ENCODE data around the gene CYP39A1. TPM values are rescaled to one million over a fixed set of nuclear protein-coding genes. Genes with fewer than 3 reads are reported as not detected.

The CYP39A1 gene
- total RNA-seq, 4 donors from 2014 or later, result 1.6 to 10.2 (median 2.3) TPM; not detected in 1

DNA sequence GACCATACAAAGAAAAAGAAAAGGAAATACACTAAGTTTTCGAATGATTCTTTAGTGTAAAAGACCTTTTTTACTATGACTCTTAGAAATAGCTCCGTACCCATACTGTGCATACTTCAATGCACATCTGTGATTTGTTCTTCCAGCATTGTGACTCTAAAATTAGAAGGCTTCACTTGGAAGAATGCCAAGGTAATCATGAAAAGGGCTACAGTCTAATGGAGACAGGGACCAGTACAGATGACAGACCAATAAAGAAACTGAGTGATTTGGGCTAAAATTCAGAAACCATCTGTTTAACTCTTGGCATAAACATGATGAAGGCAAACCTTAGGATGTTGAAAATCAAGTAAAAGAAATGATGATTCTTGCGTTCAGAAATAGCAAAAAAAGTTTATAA, 46.3 kb downstream of the CYP39A1 start:
- H3K27me3 ChIP-seq, result no peaks in the 10 kb centered on the region
- intact Hi-C loops (cut with DNase I; ENCODE audit: low total_unique reads) (no loop called here), in situ Hi-C loops (cut with MboI; ENCODE audit: low pct_ligation_motif_present in 1 of 4, low pct_unique_long_range_greater_than_20kb in 1 of 4, low sequenced_read_pairs in 3 of 4) (loop anchor here in 1 of 4 donors (25.0 kb wide), 1 partner anchor 369 kb away; no protein-coding TSS in a partner anchor)
- no peaks in the 10 kb centered on the region for H3K4me1 ChIP-seq
- DNase-seq, result no peak
- no peaks in the 10 kb centered on the region for H3K36me3 ChIP-seq
- no peak overlapping the region for H3K4me3 ChIP-seq
- no peak for TF ChIP-seq POLR2A (IDR thresholded peaks at IDR 0.05)
- TF ChIP-seq CTCF (IDR thresholded peaks at IDR 0.05), result no peak
- no peak for TF ChIP-seq EP300 (IDR thresholded peaks at IDR 0.05; ENCODE audit: low read depth)
- no peak for TF ChIP-seq POLR2AphosphoS5 (IDR thresholded peaks at IDR 0.05)
- WGBS, 2 donors (ENCODE audit: low coverage in 1 of 2), result 67 to 71% methylated on average over 3 of the region's 3 CpGs
- H3K27ac ChIP-seq, result no peak overlapping the region
- H3K9me3 ChIP-seq, result no peaks in the 10 kb centered on the region

GRCh38 chr6:46605091-46605797, 47.4 kb downstream of the CYP39A1 start:
- Histone ChIP-seq H3K27ac (no peak overlapping the region), H3K9me3 (no peaks in the 10 kb centered on the region), H3K36me3 (no peaks in the 10 kb centered on the region), H3K4me3 (no peak overlapping the region), H3K27me3 (no peaks in the 10 kb centered on the region), H3K4me1 (no peaks in the 10 kb centered on the region)
- WGBS, 2 donors (ENCODE audit: low coverage in 1 of 2), result 72 to 91% methylated on average over 3 of the region's 3 CpGs
- DNase-seq, result no peak
- intact Hi-C loops (cut with DNase I; ENCODE audit: low total_unique reads), result no loop called here
- TF ChIP-seq EP300 (IDR thresholded peaks at IDR 0.05; ENCODE audit: low read depth) (no peak), CTCF (IDR thresholded peaks at IDR 0.05) (no peak), POLR2A (IDR thresholded peaks at IDR 0.05) (no peak), POLR2AphosphoS5 (IDR thresholded peaks at IDR 0.05) (no peak)
- in situ Hi-C loops (cut with MboI; ENCODE audit: low pct_ligation_motif_present in 1 of 4, low pct_unique_long_range_greater_than_20kb in 1 of 4, low sequenced_read_pairs in 3 of 4), result loop anchor here in 1 of 4 donors (25.0 kb wide), 1 partner anchor 368 kb away; no protein-coding TSS in a partner anchor

GRCh38 chr6:46598215-46598614, 54.4 kb downstream of the CYP39A1 start:
- Histone ChIP-seq H3K36me3 (no peaks in the 10 kb centered on the region), H3K4me3 (no peak overlapping the region), H3K27ac (no peak overlapping the region), H3K27me3 (no peaks in the 10 kb centered on the region), H3K4me1 (no peaks in the 10 kb centered on the region), H3K9me3 (peaks cover 0 to 4% of the 10 kb centered on the region in 2 donors)
- intact Hi-C loops (cut with DNase I; ENCODE audit: low total_unique reads) (no loop called here), in situ Hi-C loops (cut with MboI; ENCODE audit: low pct_ligation_motif_present in 1 of 4, low pct_unique_long_range_greater_than_20kb in 1 of 4, low sequenced_read_pairs in 3 of 4) (no loop called here)
- no peak for DNase-seq
- TF ChIP-seq CTCF (IDR thresholded peaks at IDR 0.05) (no peak), POLR2A (IDR thresholded peaks at IDR 0.05) (no peak)
- 87% methylated on average over 3 of the region's 3 CpGs for WGBS, 2 donors (ENCODE audit: low coverage in 1 of 2)

DNA sequence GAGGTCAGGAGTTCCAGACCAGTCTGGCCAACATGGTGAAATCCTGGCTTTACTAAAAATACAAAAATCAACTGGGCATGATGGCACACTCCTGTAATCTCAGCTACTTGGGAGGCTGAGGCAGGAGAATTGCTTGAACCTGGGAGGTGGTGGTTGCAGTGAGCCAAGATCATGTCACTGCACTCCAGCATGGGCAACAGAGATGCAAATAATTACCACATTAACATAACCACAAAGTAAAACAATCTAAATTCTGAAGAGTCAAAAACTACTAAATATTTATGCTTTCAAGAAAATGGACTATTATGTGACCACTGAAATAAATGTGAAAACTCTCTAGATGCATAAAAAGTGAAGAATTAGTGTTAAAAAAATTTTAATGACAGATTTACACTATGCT, 59.9 kb downstream of the CYP39A1 start:
- DNase-seq, result no peak
- Histone ChIP-seq H3K4me1 (no peaks in the 10 kb centered on the region), H3K9me3 (peaks cover 0 to 4% of the 10 kb centered on the region in 2 donors), H3K36me3 (no peaks in the 10 kb centered on the region), H3K27ac (no peak overlapping the region), H3K4me3 (no peak overlapping the region), H3K27me3 (no peaks in the 10 kb centered on the region)
- intact Hi-C loops (cut with DNase I; ENCODE audit: low total_unique reads) (no loop called here), in situ Hi-C loops (cut with MboI; ENCODE audit: low pct_ligation_motif_present in 1 of 4, low pct_unique_long_range_greater_than_20kb in 1 of 4, low sequenced_read_pairs in 3 of 4) (no loop called here)
- no peak for TF ChIP-seq POLR2AphosphoS5 (IDR thresholded peaks at IDR 0.05)
- TF ChIP-seq POLR2A (IDR thresholded peaks at IDR 0.05), result no peak
- no peak for TF ChIP-seq CTCF (IDR thresholded peaks at IDR 0.05)
- no peak for TF ChIP-seq EP300 (IDR thresholded peaks at IDR 0.05; ENCODE audit: low read depth)

All from transverse colon (tissue), 4 donors.